OCI-LY1 (cell line): ENCODE measurements around the gene MPHOSPH8.

ENCODE experiments used
- H2AFZ ChIP-seq: fragments of 200-600 bp; sonication (generic), shearing (Covaris generic); 2 replicates; pipeline ENCODE4 v1.6.0; 2014; ENCODE audit warnings: antibody characterized with exemption, mild to moderate bottlenecking, low read length
- H3F3A ChIP-seq: fragments of 200-600 bp; sonication (generic), shearing (Covaris generic); 2 replicates; pipeline ENCODE4 v1.6.0; 2014; ENCODE audit warnings: mild to moderate bottlenecking, antibody characterized with exemption, low read length, moderate library complexity; ENCODE audit not compliant: insufficient read depth
- H3K27ac ChIP-seq: fragments of 200-600 bp; sonication (generic); 2 replicates; pipeline ENCODE4 v1.5.1; 2014; ENCODE audit warnings: low read length, mixed run types, mild to moderate bottlenecking, low read depth; ENCODE audit not compliant: poor library complexity, severe bottlenecking
- H3K27me3 ChIP-seq: fragments of 200-600 bp; sonication (generic); 2 replicates; pipeline ENCODE4 v1.6.0; 2014; ENCODE audit warnings: antibody characterized with exemption, mild to moderate bottlenecking, low read length, moderate library complexity; ENCODE audit not compliant: insufficient read depth
- H3K36me3 ChIP-seq: fragments of 200-600 bp; sonication (generic); 2 replicates; pipeline ENCODE4 v1.6.1; 2014; ENCODE audit warnings: mild to moderate bottlenecking, antibody characterized with exemption, low read length, moderate library complexity, mixed read lengths; ENCODE audit not compliant: insufficient read depth
- H3K4me1 ChIP-seq: fragments of 200-600 bp; sonication (generic); 2 replicates; pipeline ENCODE4 v1.5.1; 2014; ENCODE audit warnings: mild to moderate bottlenecking, low read length, moderate library complexity; ENCODE audit not compliant: insufficient read depth, severe bottlenecking
- H3K4me2 ChIP-seq: fragments of 200-600 bp; sonication (generic), shearing (Covaris generic); 2 replicates; pipeline ENCODE4 v1.6.1; 2014; ENCODE audit warnings: low read length
- H3K4me3 ChIP-seq: fragments of 200-600 bp; sonication (generic); 2 replicates; pipeline ENCODE4 v1.5.1; 2014; ENCODE audit warnings: low read length, low read depth, mild to moderate bottlenecking, mixed read lengths; ENCODE audit not compliant: poor library complexity, severe bottlenecking
- H3K79me2 ChIP-seq: fragments of 200-600 bp; shearing (Covaris generic); 2 replicates; pipeline ENCODE4 v1.6.1; 2016; ENCODE audit warnings: mixed run types, low read length, mixed read lengths; ENCODE audit not compliant: insufficient read depth
- H3K9ac ChIP-seq: fragments of 200-600 bp; sonication (generic), shearing (Covaris generic); 2 replicates; pipeline ENCODE4 v1.6.1; 2014; ENCODE audit warnings: mild to moderate bottlenecking, low read length, mixed read lengths
- H3K9me2 ChIP-seq: fragments of 200-600 bp; sonication (generic), shearing (Covaris generic); 2 replicates; pipeline ENCODE4 v1.6.1; 2014; ENCODE audit warnings: low read depth, mild to moderate bottlenecking, low read length, mixed read lengths
- H3K9me3 ChIP-seq: fragments of 200-600 bp; shearing (Covaris generic); 2 replicates; pipeline ENCODE4 v1.6.1; 2014; ENCODE audit warnings: low read length, mixed read lengths
- H4K20me1 ChIP-seq: fragments of 200-600 bp; sonication (generic), shearing (Covaris generic); 2 replicates; pipeline ENCODE4 v1.6.0; 2016; ENCODE audit warnings: mild to moderate bottlenecking, low read length; ENCODE audit not compliant: insufficient read depth
- CTCF ChIP-seq: fragments of 200-600 bp; sonication (generic), shearing (Covaris generic); IDR thresholded peaks from 2 replicates; pipeline ENCODE4 v1.5.1; 2017; ENCODE audit warnings: mild to moderate bottlenecking, antibody characterized with exemption, low read length, moderate library complexity, mixed read lengths
- EZH2 ChIP-seq: fragments of 200-600 bp; sonication (generic), shearing (Covaris generic); IDR thresholded peaks from 2 replicates; pipeline ENCODE4 v1.8.0; 2017; ENCODE audit warnings: borderline replicate concordance, mixed run types, mild to moderate bottlenecking, antibody characterized with exemption, low read length, moderate library complexity, mixed read lengths

Gene MPHOSPH8

DNA sequence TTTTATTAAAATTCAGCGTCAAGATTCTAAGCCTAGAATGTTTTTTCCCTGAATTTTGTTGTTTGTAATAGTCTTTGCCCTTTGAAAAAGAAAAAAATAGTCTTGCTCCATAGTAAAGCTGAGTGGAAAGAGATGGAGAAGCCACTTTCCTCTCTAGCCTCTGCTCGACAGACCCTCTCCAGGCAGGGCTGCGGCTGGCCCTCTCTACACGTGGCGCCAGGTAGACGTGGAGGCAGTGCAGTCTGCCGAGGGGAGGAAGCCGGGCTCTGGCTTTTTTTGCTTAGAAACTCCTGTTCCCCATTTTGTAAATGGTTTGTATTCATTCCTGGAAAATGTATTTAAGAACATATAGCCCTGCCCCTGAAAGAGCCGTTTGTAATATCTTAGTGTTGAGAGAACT, 35.3 kb downstream of the MPHOSPH8 start:
- Histone ChIP-seq H3K36me3 (peaks cover 97% of the 10 kb centered on the region), H3K4me3 (no peak overlapping the region), H2AFZ (no peak overlapping the region), H3K9me2 (no peaks in the 10 kb centered on the region), H3F3A (peaks cover 4% of the 10 kb centered on the region; the same call in 1 of the 2 replicates), H3K27me3 (no peaks in the 10 kb centered on the region), H3K4me2 (no peak overlapping the region), H3K9ac (no peak overlapping the region), H3K79me2 (no peaks in the 10 kb centered on the region), H3K4me1 (no peaks in the 10 kb centered on the region), H4K20me1 (no peaks in the 10 kb centered on the region), H3K9me3 (no peaks in the 10 kb centered on the region), H3K27ac (no peak overlapping the region)
- TF ChIP-seq CTCF (no peak), EZH2 (no peak)

GRCh38 chr13:19670147-19670546, 36.7 kb downstream of the MPHOSPH8 start:
- Histone ChIP-seq H3K27me3 (no peaks in the 10 kb centered on the region), H4K20me1 (no peaks in the 10 kb centered on the region), H3K9me2 (no peaks in the 10 kb centered on the region), H3K36me3 (peaks cover 98% of the 10 kb centered on the region), H3F3A (peaks cover 4% of the 10 kb centered on the region; the same call in 1 of the 2 replicates), H3K4me2 (no peak overlapping the region), H3K9ac (no peak overlapping the region), H3K79me2 (no peaks in the 10 kb centered on the region), H3K4me3 (no peak overlapping the region), H3K9me3 (no peaks in the 10 kb centered on the region), H2AFZ (no peak overlapping the region), H3K27ac (no peak overlapping the region), H3K4me1 (no peaks in the 10 kb centered on the region)
- TF ChIP-seq EZH2 (no peak), CTCF (no peak)

DNA sequence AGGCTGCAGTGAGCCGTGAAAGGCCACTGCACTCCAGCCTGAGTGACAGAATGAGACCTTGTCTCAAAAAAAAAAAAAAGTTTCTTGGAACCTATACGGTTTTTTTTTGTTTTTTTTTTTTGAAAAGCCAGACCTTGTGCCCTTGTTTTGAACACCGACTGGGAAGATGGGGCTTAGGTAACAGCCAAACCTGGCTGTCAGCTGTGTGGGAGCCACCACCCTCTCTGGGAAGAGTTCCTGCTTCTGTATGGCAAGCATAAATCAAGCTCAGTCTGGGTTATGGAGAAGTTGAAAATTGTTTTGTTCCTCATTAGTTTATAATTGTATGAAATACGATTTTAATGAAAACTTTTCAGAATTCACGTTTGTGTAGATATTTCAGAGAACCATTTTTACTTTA, 39.5 kb downstream of the MPHOSPH8 start:
- H3K27me3 ChIP-seq = no peaks in the 10 kb centered on the region
- H3F3A ChIP-seq = peaks cover 4% of the 10 kb centered on the region; the same call in 1 of the 2 replicates
- no peaks in the 10 kb centered on the region for H3K4me1 ChIP-seq
- no peaks in the 10 kb centered on the region for H3K79me2 ChIP-seq
- no peak overlapping the region for H3K9ac ChIP-seq
- peaks cover 92% of the 10 kb centered on the region for H3K36me3 ChIP-seq
- H3K27ac ChIP-seq = no peak overlapping the region
- no peaks in the 10 kb centered on the region for H3K9me3 ChIP-seq
- no peaks in the 10 kb centered on the region for H4K20me1 ChIP-seq
- no peaks in the 10 kb centered on the region for H3K9me2 ChIP-seq
- TF ChIP-seq EZH2 = no peak
- TF ChIP-seq CTCF = no peak
- H3K4me3 ChIP-seq = no peak overlapping the region
- no peak overlapping the region for H2AFZ ChIP-seq
- no peak overlapping the region for H3K4me2 ChIP-seq
